Fibroblast of lung (primary cell): ENCODE data around the gene SYNDIG1. TPM values are rescaled to one million over a fixed set of nuclear protein-coding genes. Genes with fewer than 3 reads are reported as not detected.
A peak's percentile ranks its signal among the peaks of the same experiment; 100 is the strongest.

Experiments used
- DNase-seq, 2 donors: peaks; one replicate each; pipeline versions ENCODE4 v3.0.0 to v3.0.0-alpha.2; 2010; ENCODE audit warnings: low read depth in 2 of 2
- H2AFZ ChIP-seq: 2 replicates; pipeline ENCODE4 v1.5.1; 2012; ENCODE audit warnings: low read length, control low read depth, inconsistent platforms
- H3K27ac ChIP-seq: 2 replicates; pipeline ENCODE4 v1.5.1; 2011; ENCODE audit warnings: low read length, control low read depth; ENCODE audit not compliant: insufficient read depth
- H3K27me3 ChIP-seq: 2 replicates; pipeline ENCODE4 v1.5.1; 2011; ENCODE audit warnings: mild to moderate bottlenecking, low read length; ENCODE audit not compliant: control insufficient read depth, insufficient read depth
- H3K36me3 ChIP-seq: 2 replicates; pipeline ENCODE4 v1.5.1; 2011; ENCODE audit warnings: low read length; ENCODE audit not compliant: control insufficient read depth, insufficient read depth
- H3K4me1 ChIP-seq: 2 replicates; pipeline ENCODE4 v1.5.1; 2011; ENCODE audit warnings: low read length; ENCODE audit not compliant: control insufficient read depth, insufficient read depth; ENCODE audit errors: extremely low read depth
- H3K4me2 ChIP-seq: 2 replicates; pipeline ENCODE4 v1.5.1; 2011; ENCODE audit warnings: low read length, control low read depth; ENCODE audit not compliant: insufficient read depth; ENCODE audit errors: extremely low read depth
- H3K4me3 ChIP-seq, 4 experiments: fragments of 200-600 bp in 1 of 4; sonication (generic) in 1 of 4; replicated peaks in 1 of 4; 2 replicates each; pipeline ENCODE4 v1.5.1; 2011 to 2016; ENCODE audit warnings: low read length in 4 of 4, low read depth in 3 of 4, mild to moderate bottlenecking in 3 of 4, control low read depth in 2 of 4, inconsistent platforms in 1 of 4, mixed read lengths in 1 of 4; ENCODE audit not compliant: insufficient read depth in 1 of 4; ENCODE audit errors: control extremely low read depth in 1 of 4
- H3K79me2 ChIP-seq: 2 replicates; pipeline ENCODE4 v1.5.1; 2012; ENCODE audit warnings: mild to moderate bottlenecking, low read length, inconsistent platforms; ENCODE audit not compliant: control insufficient read depth, insufficient read depth
- H3K9ac ChIP-seq: 2 replicates; pipeline ENCODE4 v1.5.1; 2011; ENCODE audit warnings: mild to moderate bottlenecking, low read length, control low read depth; ENCODE audit not compliant: insufficient read depth
- H3K9me3 ChIP-seq: 2 replicates; pipeline ENCODE4 v1.5.1; 2012; ENCODE audit warnings: low read depth, low read length; ENCODE audit not compliant: control insufficient read depth, insufficient read depth
- H4K20me1 ChIP-seq: 2 replicates; pipeline ENCODE4 v1.5.1; 2011; ENCODE audit warnings: low read length; ENCODE audit not compliant: control insufficient read depth, insufficient read depth; ENCODE audit errors: extremely low read depth
- CTCF ChIP-seq, 2 donors: IDR thresholded peaks in 1 of 2; conservative IDR thresholded peaks in 1 of 2; 1 replicate in 1 of 2; 2 replicates in 1 of 2; pipeline ENCODE4 v1.5.1; 2011 to 2012; ENCODE audit warnings: low read length in 2 of 2, control low read depth in 1 of 2, inconsistent platforms in 1 of 2, low read depth in 1 of 2, mild to moderate bottlenecking in 1 of 2
- EZH2 ChIP-seq: IDR thresholded peaks from 2 replicates; pipeline ENCODE4 v1.5.1; 2012; ENCODE audit warnings: low read length, control low read depth, mild to moderate bottlenecking; ENCODE audit errors: missing control alignments
- polyA minus RNA-seq: library from RNA; depleted of rRNA, polyadenylated mRNA; stranded (reverse); fragments of >200 nt; gene quantifications from 2 replicates; pipeline ENCODE4 v1.2.3, GENCODE V29; 2011; ENCODE audit warnings: low replicate concordance
- polyA plus RNA-seq, 2 donors: library from polyadenylated mRNA; depleted of rRNA in 1 of 2; stranded (reverse) in 1 of 2; unstranded in 1 of 2; fragments of >200 nt; gene quantifications; 2 replicates each; pipeline ENCODE4 v1.2.1, GENCODE V29; 2011 to 2012; ENCODE audit warnings: missing spikeins in 1 of 2
- total RNA-seq: library from RNA; depleted of rRNA; stranded (reverse); fragments of >200 nt; gene quantifications from 2 replicates; pipeline ENCODE4 v1.2.1, GENCODE V29; 2014

The SYNDIG1 gene
- 0.17 and 0.51 TPM in 2 replicates for total RNA-seq
- 0.02 and 0.08 TPM in 2 replicates for polyA plus RNA-seq
- 0.10 TPM in 1 of 2 replicates, not detected in the other for polyA plus RNA-seq (2012)
- polyA minus RNA-seq: not detected in 2 replicates

DNA sequence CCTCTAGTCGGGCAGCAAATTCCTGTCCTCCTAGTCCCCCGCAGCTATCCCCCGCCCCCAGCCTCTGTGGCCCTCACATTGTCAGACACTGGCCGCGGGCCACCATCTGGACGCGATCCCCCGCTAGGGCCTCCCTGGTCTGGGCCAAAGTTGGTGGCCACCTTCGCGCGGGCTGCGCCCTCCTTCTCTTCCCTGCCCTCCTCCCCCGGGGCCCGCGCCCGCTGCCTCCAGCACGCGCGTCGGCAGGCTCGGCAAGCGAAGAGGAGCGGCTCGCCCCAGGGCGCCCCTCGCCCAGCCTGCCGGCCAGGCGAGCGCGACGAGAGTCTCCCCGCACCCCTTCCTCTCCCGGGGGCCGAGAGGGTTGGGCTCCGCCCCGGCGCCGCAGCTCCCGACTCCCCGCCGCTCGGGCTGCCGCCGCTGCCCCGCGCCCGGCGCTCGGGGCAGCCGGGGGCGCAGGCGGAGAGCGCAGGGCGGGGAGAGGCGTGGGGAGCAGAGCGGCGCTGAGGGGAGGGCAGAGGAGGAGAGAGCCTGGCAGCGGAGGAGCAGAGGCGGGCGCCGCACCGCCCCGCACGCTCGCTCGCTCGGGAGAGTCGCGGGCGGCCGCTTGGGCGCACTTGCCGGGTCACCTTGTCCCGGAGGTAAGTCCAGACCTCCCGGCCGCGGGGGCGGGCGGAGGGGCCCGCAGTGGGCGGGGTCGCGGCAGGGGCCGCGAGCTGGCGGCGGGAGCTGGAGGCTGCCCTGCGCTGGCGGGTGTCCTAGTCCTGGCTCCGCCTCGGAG is at the start of gene SYNDIG1:
Gene SYNDIG1 (plus strand): TSS at position 514 of the 778 bp plus-strand sequence. CDS start 73,469 bp downstream, outside the sequence.
- H3K27me3 ChIP-seq: peaks cover 36% of the 10 kb centered on the region
- peak in 1 of 2 donors; percentile 19 for DNase-seq
- TF ChIP-seq CTCF (conservative IDR thresholded peaks at IDR 0.05 in 1 of 2, IDR thresholded peaks at IDR 0.05 in 1 of 2; ENCODE audit: low read depth in 1 of 2, low read length in 2 of 2): no peak
- no peak for TF ChIP-seq EZH2
- no peak within 1 kb of the TSS for H3K27ac ChIP-seq
- no peak within 1 kb of the TSS for H3K4me3 ChIP-seq
- no peak within 1 kb of the TSS for H3K9ac ChIP-seq
- H4K20me1 ChIP-seq: no peaks in the 10 kb centered on the region
- no peaks in the 10 kb centered on the region for H3K36me3 ChIP-seq
- H3K4me1 ChIP-seq: no peaks in the 10 kb centered on the region
- H2AFZ ChIP-seq: no peak within 1 kb of the TSS
- H3K4me2 ChIP-seq: peak within 1 kb of the TSS; percentile 35
- no peaks in the 10 kb centered on the region for H3K79me2 ChIP-seq
- no peaks in the 10 kb centered on the region for H3K9me3 ChIP-seq

DNA sequence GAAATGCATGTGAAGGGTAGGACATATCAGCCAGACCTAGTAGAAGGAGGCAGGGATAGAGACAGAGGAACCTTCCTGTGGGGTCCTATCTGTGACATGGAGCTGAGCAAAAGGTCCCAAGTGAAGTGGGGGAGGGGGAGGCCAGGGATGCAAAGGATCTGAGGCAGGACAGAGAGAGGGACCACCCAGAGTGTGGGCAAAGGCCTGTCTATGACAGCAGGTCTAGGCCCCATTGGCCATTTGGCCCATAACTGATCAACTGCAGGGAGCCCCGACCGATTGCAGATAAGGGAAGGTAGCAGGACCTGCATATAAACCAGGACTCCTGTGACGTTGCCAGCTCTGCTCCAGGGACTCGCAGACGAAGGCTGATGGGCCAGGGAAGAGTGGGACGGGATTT is 49.6 kb upstream of the SYNDIG1 start:
- no peaks in the 10 kb centered on the region for H3K36me3 ChIP-seq
- no peak for DNase-seq
- H3K4me2 ChIP-seq: no peak overlapping the region

More for the DNA sequence above, 49.6 kb upstream of the SYNDIG1 start:
- no peaks in the 10 kb centered on the region for H4K20me1 ChIP-seq
- H3K9me3 ChIP-seq: no peaks in the 10 kb centered on the region
- H3K27me3 ChIP-seq: no peaks in the 10 kb centered on the region
- no peak overlapping the region for H3K27ac ChIP-seq
- TF ChIP-seq CTCF (conservative IDR thresholded peaks at IDR 0.05 in 1 of 2, IDR thresholded peaks at IDR 0.05 in 1 of 2; ENCODE audit: low read depth in 1 of 2, low read length in 2 of 2): no peak
- TF ChIP-seq EZH2: no peak
- H3K4me3 ChIP-seq: no peak overlapping the region
- H3K79me2 ChIP-seq: no peaks in the 10 kb centered on the region
- H3K4me1 ChIP-seq: no peaks in the 10 kb centered on the region
- H2AFZ ChIP-seq: no peak overlapping the region
- H3K9ac ChIP-seq: no peak overlapping the region
